B cell (primary cell): ENCODE measurements around the gene KAT2A.

Experiments used
- CTCF ChIP-seq: fragments of 200-600 bp; IDR thresholded peaks from one replicate; pipeline ENCODE4 v1.8.0; 2022; ENCODE audit warnings: antibody characterized with exemption, mild to moderate bottlenecking
- EZH2 ChIP-seq: IDR thresholded peaks from 2 replicates; pipeline ENCODE4 v1.6.1; 2012; ENCODE audit warnings: borderline replicate concordance, low read depth, mild to moderate bottlenecking, moderate library complexity, low read length; ENCODE audit not compliant: insufficient read depth, poor library complexity, severe bottlenecking

- TF ChIP-seq CTCF, result no peak
- no peak for TF ChIP-seq EZH2
Measured at GRCh38 chr17:42155614-42156045, 34.5 kb upstream of the KAT2A start.
